HFFc6 (cell line): ENCODE measurements around the gene ISM1. TPM values are rescaled to one million over a fixed set of nuclear protein-coding genes. Genes with fewer than 3 reads are reported as not detected.

Source experiments
- DNase-seq: peaks from one replicate; pipeline ENCODE4 v3.0.0-alpha.2; 2018
- H3K27ac Mint-ChIP-seq: 2 replicates; pipeline ENCODE4 v1.8.0; 2020; ENCODE audit warnings: mild to moderate bottlenecking, mixed read lengths
- H3K27me3 Mint-ChIP-seq: 2 replicates; pipeline ENCODE4 v1.8.0; 2021; ENCODE audit warnings: mild to moderate bottlenecking, moderate library complexity, mixed read lengths; ENCODE audit not compliant: insufficient read depth
- H3K36me3 Mint-ChIP-seq: 2 replicates; pipeline ENCODE4 v1.8.0; 2021; ENCODE audit warnings: low read depth, mixed read lengths
- H3K4me1 Mint-ChIP-seq: 2 replicates; pipeline ENCODE4 v1.8.0; 2020; ENCODE audit warnings: low read depth, mixed read lengths
- H3K4me3 Mint-ChIP-seq: 2 replicates; pipeline ENCODE4 v1.8.0; 2020; ENCODE audit warnings: mild to moderate bottlenecking, moderate library complexity, mixed read lengths
- H3K9me3 Mint-ChIP-seq: 2 replicates; pipeline ENCODE4 v1.8.0; 2020; ENCODE audit warnings: mild to moderate bottlenecking, mixed read lengths
- long read RNA-seq: library from polyadenylated mRNA; unstranded; transcript quantifications from one replicate; pipeline ENCODE4 v2.0.0, GENCODE V29; 2019
- total RNA-seq, 6 experiments: library from RNA; stranded (reverse); fragmentation: NEBNext Ultra II Directional; extraction: Animal tissue kit (Norgen Biotek cat#: 25700); gene quantifications; 2 replicates in 1 of 6; 3 replicates in 5 of 6; pipeline ENCODE4 v1.2.3, GENCODE V29; 2021
- TF ChIP-seq, protein P1 (sequence below): fragments of 200-600 bp; sonication (generic); IDR thresholded peaks from 2 replicates; pipeline ENCODE4 v1.5.0; 2021; ENCODE audit warnings: antibody characterized with exemption, mild to moderate bottlenecking

The ISM1 gene
- under 1 TPM in 1 of 6 experiments, not detected in 5; 0.07 TPM for total RNA-seq
- long read RNA-seq, result 0 reads

DNA sequence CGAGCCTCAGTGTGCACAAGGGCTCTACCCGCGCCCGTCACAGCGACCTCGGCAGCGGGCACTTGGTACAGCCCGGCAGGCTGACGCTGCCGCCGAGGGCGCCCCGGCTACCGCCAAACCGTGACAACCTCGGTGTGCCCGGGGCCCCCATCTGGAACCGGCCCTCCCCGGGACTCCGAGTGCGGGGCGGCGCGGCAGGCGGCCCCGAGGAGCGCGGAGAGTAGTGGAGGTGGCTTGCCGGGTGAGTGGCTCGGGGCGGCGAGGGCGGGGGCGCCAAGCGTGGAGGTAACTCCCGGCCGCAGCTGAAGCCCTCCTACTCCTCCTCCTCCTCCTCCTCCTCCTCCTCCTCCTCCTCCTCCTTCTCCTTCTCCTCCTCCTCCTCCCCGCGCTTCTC is at the start of gene ISM1:
Gene ISM1 (plus strand): TSS at position 371 of the 394 bp plus-strand sequence. CDS start 503 bp downstream, outside the sequence.
- TF ChIP-seq, protein P1, sequence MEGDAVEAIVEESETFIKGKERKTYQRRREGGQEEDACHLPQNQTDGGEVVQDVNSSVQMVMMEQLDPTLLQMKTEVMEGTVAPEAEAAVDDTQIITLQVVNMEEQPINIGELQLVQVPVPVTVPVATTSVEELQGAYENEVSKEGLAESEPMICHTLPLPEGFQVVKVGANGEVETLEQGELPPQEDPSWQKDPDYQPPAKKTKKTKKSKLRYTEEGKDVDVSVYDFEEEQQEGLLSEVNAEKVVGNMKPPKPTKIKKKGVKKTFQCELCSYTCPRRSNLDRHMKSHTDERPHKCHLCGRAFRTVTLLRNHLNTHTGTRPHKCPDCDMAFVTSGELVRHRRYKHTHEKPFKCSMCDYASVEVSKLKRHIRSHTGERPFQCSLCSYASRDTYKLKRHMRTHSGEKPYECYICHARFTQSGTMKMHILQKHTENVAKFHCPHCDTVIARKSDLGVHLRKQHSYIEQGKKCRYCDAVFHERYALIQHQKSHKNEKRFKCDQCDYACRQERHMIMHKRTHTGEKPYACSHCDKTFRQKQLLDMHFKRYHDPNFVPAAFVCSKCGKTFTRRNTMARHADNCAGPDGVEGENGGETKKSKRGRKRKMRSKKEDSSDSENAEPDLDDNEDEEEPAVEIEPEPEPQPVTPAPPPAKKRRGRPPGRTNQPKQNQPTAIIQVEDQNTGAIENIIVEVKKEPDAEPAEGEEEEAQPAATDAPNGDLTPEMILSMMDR, result no peak
- DNase-seq, result no peak
- H3K9me3 Mint-ChIP-seq, result no peaks in the 10 kb centered on the region
- peak within 1 kb of the TSS; percentile 63 for H3K4me3 Mint-ChIP-seq
- H3K4me1 Mint-ChIP-seq, result no peaks in the 10 kb centered on the region
- H3K27me3 Mint-ChIP-seq, result peaks cover 34% of the 10 kb centered on the region
- H3K27ac Mint-ChIP-seq, result no peak within 1 kb of the TSS
- no peaks in the 10 kb centered on the region for H3K36me3 Mint-ChIP-seq

DNA sequence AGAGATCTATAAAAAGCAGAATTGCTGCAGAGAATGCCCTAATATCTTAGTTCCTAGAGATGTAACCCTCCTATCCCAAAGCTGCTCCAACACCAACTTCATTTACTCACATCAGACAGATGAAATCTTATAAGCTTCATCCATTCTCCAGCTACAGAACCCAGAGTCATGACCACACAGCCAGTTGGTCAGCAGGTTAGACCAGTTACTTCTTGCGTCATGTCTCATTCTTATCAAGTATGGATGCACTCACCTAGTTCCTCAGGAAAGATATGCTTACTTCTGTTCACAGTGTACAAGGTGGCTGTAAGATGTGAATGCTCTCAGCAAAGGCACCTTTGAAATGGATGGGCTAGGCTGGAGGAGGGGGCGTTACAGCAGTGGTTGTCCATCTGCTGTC is 47.9 kb upstream of the ISM1 start:
- H3K4me1 Mint-ChIP-seq, result no peaks in the 10 kb centered on the region
- DNase-seq, result no peak
- no peak overlapping the region for H3K27ac Mint-ChIP-seq
- H3K9me3 Mint-ChIP-seq, result peaks cover 40% of the 10 kb centered on the region
- no peaks in the 10 kb centered on the region for H3K36me3 Mint-ChIP-seq
- TF ChIP-seq, protein P1, result no peak
- no peak overlapping the region for H3K4me3 Mint-ChIP-seq
- H3K27me3 Mint-ChIP-seq, result no peaks in the 10 kb centered on the region

DNA sequence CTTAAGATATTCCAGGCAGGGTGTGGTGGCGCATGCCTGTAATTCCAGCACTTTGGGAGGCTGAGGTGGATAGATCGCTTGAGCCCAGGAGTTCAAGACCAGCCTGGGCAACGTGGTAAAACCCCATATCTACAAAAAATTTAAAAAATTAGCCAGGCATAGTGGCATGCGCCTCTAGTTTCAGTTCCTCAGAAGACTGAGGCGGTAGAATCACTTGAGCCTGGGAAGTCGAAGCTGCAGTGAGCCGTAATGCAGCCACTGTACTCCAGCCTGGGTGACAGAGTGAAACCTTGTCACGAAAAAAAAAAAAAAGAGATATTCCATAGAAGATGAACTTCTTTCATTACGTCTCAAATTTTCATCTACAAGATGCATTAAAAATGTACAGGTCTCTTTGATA is 46.7 kb upstream of the ISM1 start:
- H3K27ac Mint-ChIP-seq, result no peak overlapping the region
- no peaks in the 10 kb centered on the region for H3K36me3 Mint-ChIP-seq
- no peaks in the 10 kb centered on the region for H3K27me3 Mint-ChIP-seq
- H3K9me3 Mint-ChIP-seq, result peaks cover 40% of the 10 kb centered on the region
- no peak overlapping the region for H3K4me3 Mint-ChIP-seq
- DNase-seq, result no peak
- TF ChIP-seq, protein P1, result no peak
- no peaks in the 10 kb centered on the region for H3K4me1 Mint-ChIP-seq

DNA sequence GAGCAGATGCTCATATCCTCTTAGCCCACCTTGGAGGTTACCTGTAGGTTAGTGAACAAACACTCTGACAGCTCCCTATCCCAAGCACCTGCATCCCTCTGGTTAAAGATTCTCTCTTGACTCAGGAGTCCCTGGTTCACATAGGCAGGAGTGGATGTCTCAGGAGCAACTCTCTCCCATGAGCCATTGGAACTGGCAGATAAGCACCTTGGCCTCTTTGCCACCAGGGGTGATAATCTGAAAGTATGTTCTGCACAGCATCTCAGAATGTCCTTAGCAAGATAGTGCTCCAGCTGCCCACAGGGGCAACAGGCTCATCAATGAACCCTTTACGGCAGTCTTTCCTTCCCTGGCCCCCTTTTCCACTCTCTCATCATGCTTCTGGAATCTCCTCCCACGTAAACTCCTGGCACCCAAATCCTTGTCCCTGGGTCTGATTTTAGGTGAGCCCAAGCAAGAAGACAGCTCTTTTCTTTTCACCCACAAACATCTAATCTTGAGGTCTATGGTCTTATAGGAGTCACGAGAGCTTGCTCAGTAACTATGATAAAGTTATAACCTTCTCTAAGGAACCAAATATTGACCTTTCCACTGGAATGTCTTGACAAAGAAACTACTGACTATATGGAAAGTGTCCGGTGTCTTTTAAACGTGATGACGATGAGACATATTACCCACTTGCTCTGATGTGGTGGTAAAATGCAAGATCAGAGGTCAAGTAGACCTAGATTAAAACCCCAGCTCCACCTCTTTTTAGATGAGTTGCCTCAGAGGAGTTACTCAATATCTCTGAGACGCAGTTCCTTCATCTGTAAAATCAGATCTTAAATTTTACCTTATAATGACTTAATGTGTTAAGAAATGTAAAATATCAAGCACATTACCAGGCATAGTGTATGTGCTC is 39.8 kb upstream of the ISM1 start:
- H3K27me3 Mint-ChIP-seq, result no peaks in the 10 kb centered on the region; the same call in 1 of the 2 replicates
- TF ChIP-seq, protein P1, result no peak

DNA sequence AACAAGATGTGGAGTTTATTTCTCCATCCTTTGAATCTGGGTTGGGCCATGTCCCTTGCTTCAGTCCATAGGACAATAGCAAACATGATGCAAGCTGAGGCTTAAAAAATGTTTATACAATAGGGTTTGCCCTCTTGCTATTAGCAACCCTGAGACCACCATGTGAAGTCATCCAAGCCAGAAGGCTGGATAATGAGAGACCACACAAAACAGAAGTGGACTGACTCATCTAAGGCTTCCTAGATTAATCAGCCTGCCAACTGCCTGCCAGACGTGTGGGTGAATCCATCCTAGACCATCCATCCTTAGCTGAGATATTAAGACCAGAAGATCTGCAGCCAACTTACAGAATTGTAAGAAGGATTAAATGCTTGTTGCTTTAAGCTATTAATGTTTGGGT is 38.1 kb upstream of the ISM1 start:
- H3K4me1 Mint-ChIP-seq, result no peaks in the 10 kb centered on the region
- no peaks in the 10 kb centered on the region; the same call in 1 of the 2 replicates for H3K27me3 Mint-ChIP-seq
- H3K4me3 Mint-ChIP-seq, result no peak overlapping the region
- H3K9me3 Mint-ChIP-seq, result peaks cover 33% of the 10 kb centered on the region
- H3K27ac Mint-ChIP-seq, result no peak overlapping the region
- TF ChIP-seq, protein P1, result no peak
- H3K36me3 Mint-ChIP-seq, result no peaks in the 10 kb centered on the region
- DNase-seq, result no peak

More for the DNA sequence above, 39.8 kb upstream of the ISM1 start:
- Mint-ChIP-seq H3K27ac (no peak overlapping the region), H3K36me3 (no peaks in the 10 kb centered on the region), H3K4me1 (no peaks in the 10 kb centered on the region), H3K4me3 (no peak overlapping the region), H3K9me3 (peaks cover 37% of the 10 kb centered on the region)
- no peak for DNase-seq
